WTC11 (cell line): Measurements from ENCODE around the gene CHD9.

Experiments used
- FOXJ3 ChIP-seq: sonication (generic); formaldehyde crosslinking; IDR thresholded peaks from 2 replicates; pipeline ENCODE4 v1.9.0; 2021; ENCODE audit warnings: missing genetic modification reagents, mild to moderate bottlenecking, borderline replicate concordance
- NFE2L1 ChIP-seq: sonication (generic); formaldehyde crosslinking; IDR thresholded peaks from 2 replicates; pipeline ENCODE4 v1.8.1; 2023; ENCODE audit warnings: missing genetic modification reagents
- NFYB ChIP-seq: sonication (generic); formaldehyde crosslinking; conservative IDR thresholded peaks from 2 replicates; pipeline ENCODE4 v1.8.0; 2022; ENCODE audit warnings: low read depth, missing genetic modification reagents
- TF ChIP-seq, protein P1 (sequence below): sonication (generic); formaldehyde crosslinking; IDR thresholded peaks from 2 replicates; pipeline ENCODE4 v1.8.1; 2023; ENCODE audit warnings: mild to moderate bottlenecking, missing genetic modification reagents, moderate library complexity

DNA sequence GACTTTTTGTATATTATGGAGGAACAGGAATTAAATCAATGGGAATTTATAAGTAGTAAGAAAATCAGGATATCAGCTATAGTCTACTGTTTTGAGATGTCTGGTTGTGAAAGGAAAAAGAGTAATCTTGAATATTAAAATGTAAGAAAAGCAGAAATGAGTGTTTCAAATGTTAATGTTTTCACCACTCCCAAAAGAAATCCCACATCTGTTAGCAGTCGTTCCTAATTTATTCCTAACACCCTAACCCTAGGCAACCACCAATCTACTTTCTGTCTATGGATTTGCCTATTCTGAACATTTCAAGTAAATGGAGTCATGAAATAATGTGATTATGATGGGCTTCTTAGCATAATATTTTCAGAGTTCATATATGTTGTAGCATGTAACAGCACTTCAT lies 133.0 kb downstream of the CHD9 start:
- TF ChIP-seq, protein P1, sequence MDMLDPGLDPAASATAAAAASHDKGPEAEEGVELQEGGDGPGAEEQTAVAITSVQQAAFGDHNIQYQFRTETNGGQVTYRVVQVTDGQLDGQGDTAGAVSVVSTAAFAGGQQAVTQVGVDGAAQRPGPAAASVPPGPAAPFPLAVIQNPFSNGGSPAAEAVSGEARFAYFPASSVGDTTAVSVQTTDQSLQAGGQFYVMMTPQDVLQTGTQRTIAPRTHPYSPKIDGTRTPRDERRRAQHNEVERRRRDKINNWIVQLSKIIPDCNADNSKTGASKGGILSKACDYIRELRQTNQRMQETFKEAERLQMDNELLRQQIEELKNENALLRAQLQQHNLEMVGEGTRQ (CRISPR knock-in tag), result no peak
- TF ChIP-seq NFE2L1, result no peak
- no peak for TF ChIP-seq NFYB (CRISPR knock-in tag)
- no peak for TF ChIP-seq FOXJ3 (CRISPR knock-in tag)
